OCI-LY3 (cell line): ENCODE results near the gene TTC28.

Experiments
- H2AFZ ChIP-seq: fragments of 200-600, 300-600 bp; shearing (Covaris generic); 2 replicates; pipeline ENCODE4 v1.6.0; 2014; ENCODE audit warnings: antibody characterized with exemption, low read depth, low read length
- H3K27ac ChIP-seq: fragments of 200-600, 300-600 bp; sonication (generic); 2 replicates; pipeline ENCODE4 v1.5.1; 2014; ENCODE audit warnings: mild to moderate bottlenecking, low read length, moderate library complexity, mixed read lengths
- H3K27me3 ChIP-seq: fragments of 200-600, 300-600 bp; sonication (generic); 2 replicates; pipeline ENCODE4 v1.6.1; 2014; ENCODE audit warnings: low read depth, low read length, mixed read lengths
- H3K36me3 ChIP-seq: fragments of 200-600, 300-600 bp; sonication (generic); replicated peaks from 2 replicates; pipeline ENCODE3; 2014; ENCODE audit warnings: low read depth, low read length, mixed read lengths
- H3K4me1 ChIP-seq: fragments of 300-600, 200-600 bp; sonication (generic); 2 replicates; pipeline ENCODE4 v1.6.1; 2014; ENCODE audit warnings: low read length, mixed read lengths
- H3K4me2 ChIP-seq: fragments of 200-600, 300-600 bp; sonication (generic); 2 replicates; pipeline ENCODE4 v1.6.1; 2014; ENCODE audit warnings: low read length, mixed read lengths
- H3K4me3 ChIP-seq: fragments of 300-600, 200-600 bp; sonication (generic); 2 replicates; pipeline ENCODE4 v1.5.1; 2014; ENCODE audit warnings: antibody characterized with exemption, mild to moderate bottlenecking, low read length, moderate library complexity
- H3K79me2 ChIP-seq: fragments of 300-600, 200-600 bp; shearing (Covaris generic); 2 replicates; pipeline ENCODE4 v1.6.1; 2014; ENCODE audit warnings: mild to moderate bottlenecking, low read length, mixed read lengths
- H3K9ac ChIP-seq: fragments of 300-600, 200-600 bp; shearing (Covaris generic); 2 replicates; pipeline ENCODE4 v1.6.0; 2014; ENCODE audit warnings: mild to moderate bottlenecking, low read length, moderate library complexity
- H3K9me3 ChIP-seq: fragments of 200-600, 300-600 bp; shearing (Covaris generic); 2 replicates; pipeline ENCODE4 v1.6.1; 2014; ENCODE audit warnings: low read length, mixed read lengths; ENCODE audit not compliant: insufficient read depth
- H4K20me1 ChIP-seq: fragments of 200-600, 300-600 bp; sonication (generic); 2 replicates; pipeline ENCODE4 v1.6.1; 2016; ENCODE audit warnings: low read length, mixed read lengths; ENCODE audit not compliant: insufficient read depth
- EZH2phosphoT487 ChIP-seq: fragments of 200-600 bp; shearing (Covaris generic); IDR thresholded peaks from 2 replicates; pipeline ENCODE4 v1.6.1; 2018; ENCODE audit warnings: antibody characterized with exemption, mixed run types, low read depth
- TF ChIP-seq, protein P1 (sequence below): fragments of 200-600, 300-600 bp; sonication (generic); IDR thresholded peaks from 2 replicates; pipeline ENCODE4 v1.5.1; 2014; ENCODE audit warnings: antibody characterized with exemption, low read length, low read depth

TTC28 gene

DNA sequence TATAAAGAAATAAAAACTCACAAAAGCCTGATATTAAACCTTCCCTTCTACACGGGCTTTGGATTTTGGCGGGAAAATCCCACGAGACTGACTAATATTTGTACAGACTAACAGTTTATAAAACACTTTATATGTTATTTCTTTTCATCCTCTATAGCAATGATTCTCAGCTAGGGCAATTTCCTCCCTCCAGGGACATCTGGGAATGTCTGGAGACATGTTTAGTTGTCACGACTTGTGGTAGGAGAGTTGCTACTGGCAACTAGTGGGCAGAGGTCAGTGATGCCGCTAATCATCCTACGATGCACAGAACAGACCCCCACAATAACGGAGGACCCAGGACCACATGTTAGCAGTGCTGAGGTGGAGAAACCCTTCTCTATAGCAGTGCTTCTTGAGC, 455.8 kb downstream of the TTC28 start:
- no peak overlapping the region for H3K9ac ChIP-seq
- no peaks in the 10 kb centered on the region for H3K27me3 ChIP-seq
- no peak overlapping the region for H3K4me2 ChIP-seq
- no peak overlapping the region for H2AFZ ChIP-seq
- no peaks in the 10 kb centered on the region for H3K36me3 ChIP-seq
- no peaks in the 10 kb centered on the region for H3K79me2 ChIP-seq
- TF ChIP-seq EZH2phosphoT487: no peak
- TF ChIP-seq, protein P1, sequence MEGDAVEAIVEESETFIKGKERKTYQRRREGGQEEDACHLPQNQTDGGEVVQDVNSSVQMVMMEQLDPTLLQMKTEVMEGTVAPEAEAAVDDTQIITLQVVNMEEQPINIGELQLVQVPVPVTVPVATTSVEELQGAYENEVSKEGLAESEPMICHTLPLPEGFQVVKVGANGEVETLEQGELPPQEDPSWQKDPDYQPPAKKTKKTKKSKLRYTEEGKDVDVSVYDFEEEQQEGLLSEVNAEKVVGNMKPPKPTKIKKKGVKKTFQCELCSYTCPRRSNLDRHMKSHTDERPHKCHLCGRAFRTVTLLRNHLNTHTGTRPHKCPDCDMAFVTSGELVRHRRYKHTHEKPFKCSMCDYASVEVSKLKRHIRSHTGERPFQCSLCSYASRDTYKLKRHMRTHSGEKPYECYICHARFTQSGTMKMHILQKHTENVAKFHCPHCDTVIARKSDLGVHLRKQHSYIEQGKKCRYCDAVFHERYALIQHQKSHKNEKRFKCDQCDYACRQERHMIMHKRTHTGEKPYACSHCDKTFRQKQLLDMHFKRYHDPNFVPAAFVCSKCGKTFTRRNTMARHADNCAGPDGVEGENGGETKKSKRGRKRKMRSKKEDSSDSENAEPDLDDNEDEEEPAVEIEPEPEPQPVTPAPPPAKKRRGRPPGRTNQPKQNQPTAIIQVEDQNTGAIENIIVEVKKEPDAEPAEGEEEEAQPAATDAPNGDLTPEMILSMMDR: no peak
- H4K20me1 ChIP-seq: no peaks in the 10 kb centered on the region
- H3K4me3 ChIP-seq: no peak overlapping the region
- H3K27ac ChIP-seq: no peak overlapping the region
- H3K4me1 ChIP-seq: peaks cover 31% of the 10 kb centered on the region
- H3K9me3 ChIP-seq: no peaks in the 10 kb centered on the region

DNA sequence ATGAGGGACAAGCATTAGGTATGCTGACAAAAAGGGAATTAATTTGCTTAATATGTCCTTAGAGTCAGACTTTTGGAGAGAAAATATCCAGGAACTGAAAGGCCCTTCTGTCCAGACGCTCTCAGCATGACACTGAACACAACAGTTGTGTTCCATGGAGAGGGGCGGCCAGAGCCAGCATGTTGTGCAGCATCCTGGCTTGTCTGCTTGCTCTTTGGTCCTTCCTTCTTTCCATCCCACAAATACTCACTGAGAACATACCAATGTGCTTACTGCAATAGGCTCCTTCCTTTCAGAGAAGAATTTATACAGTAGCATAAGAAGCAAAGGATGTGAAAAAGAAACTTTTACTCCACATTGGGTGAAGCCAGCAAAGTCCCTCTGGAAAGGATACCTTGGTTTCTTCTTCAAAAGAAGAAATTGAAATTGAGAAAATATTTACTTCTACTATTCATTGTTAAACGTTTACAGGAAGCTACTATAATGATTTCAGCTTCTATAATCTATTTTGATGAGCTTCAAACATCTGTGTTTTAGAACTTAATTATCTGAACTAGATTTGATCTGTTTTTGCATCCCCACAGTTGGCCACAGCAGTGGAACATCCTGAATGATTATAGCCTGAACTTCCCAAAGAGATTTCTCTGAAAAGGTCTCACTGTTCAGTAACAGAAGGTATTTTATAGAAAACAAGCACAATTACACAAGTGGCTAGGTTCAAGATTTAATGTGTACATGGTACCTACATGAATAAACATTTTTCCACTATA, 456.5 kb downstream of the TTC28 start:
- Histone ChIP-seq H3K9me3 (no peaks in the 10 kb centered on the region), H3K27me3 (no peaks in the 10 kb centered on the region), H3K36me3 (no peaks in the 10 kb centered on the region), H3K4me2 (no peak overlapping the region), H3K9ac (no peak overlapping the region), H4K20me1 (no peaks in the 10 kb centered on the region), H3K4me3 (no peak overlapping the region), H3K27ac (no peak overlapping the region), H3K4me1 (peaks cover 31% of the 10 kb centered on the region), H2AFZ (no peak overlapping the region), H3K79me2 (no peaks in the 10 kb centered on the region)
- TF ChIP-seq, protein P1: no peak
- no peak for TF ChIP-seq EZH2phosphoT487

DNA sequence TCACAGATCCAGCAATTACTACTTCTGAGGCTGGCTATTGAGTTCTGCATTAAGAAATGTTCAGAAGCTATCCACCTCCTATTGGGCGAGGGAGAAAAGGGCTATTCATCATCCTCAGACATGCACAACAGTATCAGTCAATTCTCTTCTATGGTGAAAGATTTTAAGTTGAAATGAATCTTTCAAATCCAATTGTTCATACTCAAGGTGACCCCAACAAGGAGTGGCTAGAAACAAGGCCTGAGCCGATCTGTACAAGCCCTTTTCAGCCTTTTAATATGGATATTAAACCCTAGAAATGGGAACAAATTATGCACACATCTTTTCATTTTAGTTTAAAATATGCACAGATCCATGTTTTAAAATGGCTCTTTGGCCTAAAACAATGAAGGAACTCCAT, 457.1 kb downstream of the TTC28 start:
- no peak overlapping the region for H3K9ac ChIP-seq
- no peak overlapping the region for H2AFZ ChIP-seq
- H3K4me3 ChIP-seq: no peak overlapping the region
- no peaks in the 10 kb centered on the region for H4K20me1 ChIP-seq
- H3K27ac ChIP-seq: no peak overlapping the region
- no peaks in the 10 kb centered on the region for H3K79me2 ChIP-seq
- H3K27me3 ChIP-seq: no peaks in the 10 kb centered on the region
- no peaks in the 10 kb centered on the region for H3K9me3 ChIP-seq
- peaks cover 31% of the 10 kb centered on the region for H3K4me1 ChIP-seq
- H3K36me3 ChIP-seq: no peaks in the 10 kb centered on the region
- TF ChIP-seq, protein P1: no peak
- no peak overlapping the region for H3K4me2 ChIP-seq

DNA sequence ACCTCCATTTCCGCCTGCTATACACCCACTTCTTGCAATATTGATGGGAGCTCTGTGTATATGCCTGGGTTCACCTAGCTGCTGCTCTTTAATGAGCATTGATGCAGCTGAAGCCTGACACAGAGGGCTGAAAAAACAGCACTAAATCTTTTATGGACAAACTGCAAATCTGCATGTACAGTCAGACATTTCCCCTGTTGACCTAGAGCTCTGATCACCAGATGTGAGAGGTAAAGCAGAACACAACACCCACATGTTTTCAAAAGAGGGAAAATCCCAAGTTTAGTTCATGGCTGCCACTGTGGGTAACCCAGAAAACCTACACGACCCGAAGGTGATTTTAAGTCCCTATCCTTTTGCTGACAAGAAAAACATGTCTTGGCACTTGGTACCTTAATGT, 457.6 kb downstream of the TTC28 start:
- Histone ChIP-seq H2AFZ (no peak overlapping the region), H3K4me2 (peak overlapping the region; percentile 22), H4K20me1 (no peaks in the 10 kb centered on the region), H3K36me3 (no peaks in the 10 kb centered on the region), H3K4me1 (peaks cover 31% of the 10 kb centered on the region), H3K27me3 (no peaks in the 10 kb centered on the region), H3K9ac (no peak overlapping the region), H3K79me2 (no peaks in the 10 kb centered on the region), H3K4me3 (no peak overlapping the region), H3K27ac (no peak overlapping the region), H3K9me3 (no peaks in the 10 kb centered on the region)
- TF ChIP-seq, protein P1: no peak
- no peak for TF ChIP-seq EZH2phosphoT487
